ENCODE data around the gene ELF3.
"Not testable (repeated sequence)": the region's sequence is repeated elsewhere in the genome, so short reads cannot be mapped to it uniquely, and the experiment has no call there.

Gene ELF3

GRCh38 chr1:202009326-202010179 lies 834 bp upstream of the ELF3 start:
- no peak for DNase-seq

GRCh38 chr1:202011994-202012393 lies 1.6 kb downstream of the ELF3 start:
- DNase-seq: no peak

GRCh38 chr1:202012544-202013478 lies 2.4 kb downstream of the ELF3 start:
- no peak for DNase-seq

- DNase-seq: no peak
Observed at GRCh38 chr1:202013603-202014002, 3.2 kb downstream of the ELF3 start.

- no peak for DNase-seq
Observed at GRCh38 chr1:202014060-202014459, 3.7 kb downstream of the ELF3 start.

- no peak for DNase-seq
Observed at GRCh38 chr1:202014915-202015661, 4.7 kb downstream of the ELF3 start.

- DNase-seq: no peak
Observed at GRCh38 chr1:202015662-202015937, 5.2 kb downstream of the ELF3 start.

- no peak for DNase-seq
Observed at GRCh38 chr1:202016022-202016810, 5.8 kb downstream of the ELF3 start.

- DNase-seq: no peak
Observed at GRCh38 chr1:202016811-202017748, 6.7 kb downstream of the ELF3 start.

GRCh38 chr1:202017749-202018467 lies 7.5 kb downstream of the ELF3 start:
- no peak for DNase-seq

- DNase-seq: no peak
Observed at GRCh38 chr1:202018468-202019234, 8.3 kb downstream of the ELF3 start.

- not testable (repeated sequence) for DNase-seq
Observed at GRCh38 chr1:202019235-202019558, 8.8 kb downstream of the ELF3 start.

GRCh38 chr1:202023001-202023433 lies 12.6 kb downstream of the ELF3 start:
- no peak for DNase-seq

- no peak for DNase-seq
Observed at GRCh38 chr1:202029171-202029665, 18.8 kb downstream of the ELF3 start.

- no peak for DNase-seq
Observed at GRCh38 chr1:202029727-202030126, 19.3 kb downstream of the ELF3 start.

GRCh38 chr1:202031796-202032195 lies 21.4 kb downstream of the ELF3 start:
- no peak for DNase-seq

GRCh38 chr1:202034149-202034682 lies 23.8 kb downstream of the ELF3 start:
- DNase-seq: no peak

- no peak for DNase-seq
Observed at GRCh38 chr1:202034683-202035462, 24.5 kb downstream of the ELF3 start.

Data from SIG-M5 (cell line).